Esophagus squamous epithelium (tissue), 5 donors: ENCODE data around the gene C16orf78. TPM values are rescaled to one million over a fixed set of nuclear protein-coding genes. Genes with fewer than 3 reads are reported as not detected.

Source experiments
- DNase-seq: peaks from one replicate; lab custom pipeline; 2025; lab: John Stamatoyannopoulos, UW
- H3K27ac ChIP-seq, 4 donors: fragments of 200-600 bp; sonication (generic); one replicate each; pipeline ENCODE4 v1.5.1; 2016 to 2019; ENCODE audit warnings: mild to moderate bottlenecking in 1 of 4
- H3K27me3 ChIP-seq, 4 donors: fragments of 200-600 bp; sonication (generic); 1 replicate in 3 of 4; 2 replicates in 1 of 4; pipeline versions ENCODE4 v1.5.1 to v1.6.0; 2017 to 2021; ENCODE audit warnings: antibody characterized with exemption in 1 of 4
- H3K36me3 ChIP-seq, 3 donors: fragments of 200-600 bp; sonication (generic); one replicate each; pipeline ENCODE4 v1.5.1; 2016 to 2019
- H3K4me1 ChIP-seq, 3 donors: fragments of 200-600 bp; sonication (generic); one replicate each; pipeline ENCODE4 v1.5.1; 2017 to 2019
- H3K4me3 ChIP-seq, 4 donors: fragments of 200-600 bp; sonication (generic); 1 replicate in 3 of 4; 2 replicates in 1 of 4; pipeline ENCODE4 v1.5.1; 2016 to 2019; ENCODE audit warnings: mild to moderate bottlenecking in 2 of 4, moderate library complexity in 1 of 4
- H3K9me3 ChIP-seq, 3 donors: fragments of 200-600 bp; sonication (generic); one replicate each; pipeline ENCODE4 v1.5.1; 2016 to 2019
- POLR2A ChIP-seq, 4 donors: fragments of 450-650 bp; IDR thresholded peaks; one replicate each; pipeline ENCODE4 v1.6.1; 2017; ENCODE audit warnings: antibody characterized with exemption in 4 of 4, mild to moderate bottlenecking in 4 of 4, moderate library complexity in 3 of 4
- WGBS, 2 donors: methylation state at CpG; one replicate each; pipeline ENCODE4 v1.1.5; 2018; 5-methylcytosine and 5-hydroxymethylcytosine counted together
- intact Hi-C: fragments of 100-400 bp; cut with DNase I; formaldehyde crosslinking; loops from one replicate; pipeline ENCODE4 v1.15.0; 2022
- total RNA-seq, 4 donors: library from RNA; depleted of rRNA; stranded (reverse); fragments of >200 nt; gene quantifications; one replicate each; pipeline ENCODE4 v1.1.0, GENCODE V29; 2016
- TF ChIP-seq, protein P1 (sequence below), 6 experiments: fragments of 450-650 bp in 4 of 6; fragments of 200-600 bp in 2 of 6; sonication (generic) in 2 of 6; IDR thresholded peaks; one replicate each; pipeline ENCODE4 v1.5.1; 2016 to 2019; ENCODE audit warnings: antibody characterized with exemption in 6 of 6, mild to moderate bottlenecking in 4 of 6, moderate library complexity in 4 of 6
- donor health status: DM: yes; HTN: yes; CAD: no.

C16orf78 gene
- total RNA-seq, 4 donors from 2014 or later = not detected

DNA sequence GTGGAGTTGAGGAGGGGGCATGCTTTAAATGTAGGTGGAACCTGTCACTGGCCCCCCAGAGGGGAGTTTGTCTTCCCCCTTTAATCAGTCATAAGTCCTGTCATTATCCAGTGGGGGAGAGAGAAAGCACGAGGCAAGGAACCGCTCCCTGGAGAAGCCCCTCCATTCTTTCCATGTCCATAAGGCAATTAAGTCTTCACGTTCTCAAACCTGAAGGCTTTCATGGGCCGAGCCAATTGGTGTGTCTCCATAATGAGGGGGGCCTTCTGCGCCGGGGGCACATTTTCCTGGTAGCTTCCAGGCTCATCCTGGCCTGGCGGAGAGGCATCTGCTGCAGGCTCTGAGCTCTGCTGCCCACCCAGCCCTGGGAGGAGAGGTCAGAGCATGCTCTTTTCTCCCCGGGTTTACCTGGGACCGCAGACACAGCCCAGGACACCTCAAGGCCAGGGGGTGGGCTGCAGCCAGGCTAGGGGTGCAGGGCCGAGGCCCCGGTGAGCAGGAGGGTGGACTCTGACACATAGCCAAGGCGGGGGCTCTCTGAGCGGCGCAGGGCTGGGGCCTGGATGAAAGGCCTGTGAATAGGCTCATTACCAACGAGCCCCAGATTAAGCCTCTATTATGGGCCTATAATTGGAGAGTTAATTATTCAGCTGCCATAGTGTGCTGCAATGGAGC lies 42.5 kb downstream of the C16orf78 start:
- TF ChIP-seq POLR2A (IDR thresholded peaks at IDR 0.05) = no peak
- TF ChIP-seq, protein P1, sequence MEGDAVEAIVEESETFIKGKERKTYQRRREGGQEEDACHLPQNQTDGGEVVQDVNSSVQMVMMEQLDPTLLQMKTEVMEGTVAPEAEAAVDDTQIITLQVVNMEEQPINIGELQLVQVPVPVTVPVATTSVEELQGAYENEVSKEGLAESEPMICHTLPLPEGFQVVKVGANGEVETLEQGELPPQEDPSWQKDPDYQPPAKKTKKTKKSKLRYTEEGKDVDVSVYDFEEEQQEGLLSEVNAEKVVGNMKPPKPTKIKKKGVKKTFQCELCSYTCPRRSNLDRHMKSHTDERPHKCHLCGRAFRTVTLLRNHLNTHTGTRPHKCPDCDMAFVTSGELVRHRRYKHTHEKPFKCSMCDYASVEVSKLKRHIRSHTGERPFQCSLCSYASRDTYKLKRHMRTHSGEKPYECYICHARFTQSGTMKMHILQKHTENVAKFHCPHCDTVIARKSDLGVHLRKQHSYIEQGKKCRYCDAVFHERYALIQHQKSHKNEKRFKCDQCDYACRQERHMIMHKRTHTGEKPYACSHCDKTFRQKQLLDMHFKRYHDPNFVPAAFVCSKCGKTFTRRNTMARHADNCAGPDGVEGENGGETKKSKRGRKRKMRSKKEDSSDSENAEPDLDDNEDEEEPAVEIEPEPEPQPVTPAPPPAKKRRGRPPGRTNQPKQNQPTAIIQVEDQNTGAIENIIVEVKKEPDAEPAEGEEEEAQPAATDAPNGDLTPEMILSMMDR (IDR thresholded peaks at IDR 0.05) = no peak
- DNase-seq = no peak

DNA sequence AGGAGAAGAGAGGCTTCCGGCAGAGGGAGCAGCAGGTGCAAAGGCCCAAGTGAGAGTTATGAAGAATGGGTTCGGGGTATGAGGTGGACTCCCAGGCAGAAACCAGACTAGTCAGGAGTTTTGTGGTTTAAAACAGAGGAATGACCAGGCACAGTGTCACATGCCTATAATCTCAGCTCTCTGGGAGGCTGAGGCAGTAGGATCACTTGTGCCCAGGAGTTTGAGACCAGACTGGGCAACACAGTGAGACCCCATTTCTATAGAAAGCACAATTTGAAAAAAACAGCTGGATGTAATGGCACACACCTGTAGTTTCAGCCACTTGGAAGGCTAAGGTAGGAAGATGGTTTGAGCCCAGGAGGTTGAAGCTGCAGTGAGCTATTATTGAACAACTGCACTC lies 43.8 kb downstream of the C16orf78 start:
- Histone ChIP-seq H3K9me3 (no peaks in the 10 kb centered on the region), H3K36me3 (no peaks in the 10 kb centered on the region), H3K27me3 (peaks cover 0 to 9% (median 0%) of the 10 kb centered on the region in 4 donors), H3K4me1 (no peaks in the 10 kb centered on the region), H3K27ac (no peak overlapping the region), H3K4me3 (no peak overlapping the region)
- 73 to 93% methylated on average over 2 of the region's 2 CpGs for WGBS, 2 donors
- intact Hi-C loops = loop anchor here (10.0 kb wide), 1 partner anchor 177 kb away; no protein-coding TSS in a partner anchor
- TF ChIP-seq, protein P1 (IDR thresholded peaks at IDR 0.05) = no peak
- TF ChIP-seq POLR2A (IDR thresholded peaks at IDR 0.05) = no peak
- DNase-seq = no peak

More for the DNA sequence above, 42.5 kb downstream of the C16orf78 start:
- peaks cover 0 to 9% (median 0%) of the 10 kb centered on the region in 4 donors for H3K27me3 ChIP-seq
- intact Hi-C loops = loop anchor here (10.0 kb wide), 1 partner anchor 179 kb away; no protein-coding TSS in a partner anchor
- no peaks in the 10 kb centered on the region for H3K36me3 ChIP-seq
- H3K4me1 ChIP-seq = no peaks in the 10 kb centered on the region
- no peak overlapping the region for H3K27ac ChIP-seq
- H3K9me3 ChIP-seq = no peaks in the 10 kb centered on the region
- 91 to 92% methylated on average over 6 to 8 of the region's 15 CpGs for WGBS, 2 donors
- H3K4me3 ChIP-seq = no peak overlapping the region

DNA sequence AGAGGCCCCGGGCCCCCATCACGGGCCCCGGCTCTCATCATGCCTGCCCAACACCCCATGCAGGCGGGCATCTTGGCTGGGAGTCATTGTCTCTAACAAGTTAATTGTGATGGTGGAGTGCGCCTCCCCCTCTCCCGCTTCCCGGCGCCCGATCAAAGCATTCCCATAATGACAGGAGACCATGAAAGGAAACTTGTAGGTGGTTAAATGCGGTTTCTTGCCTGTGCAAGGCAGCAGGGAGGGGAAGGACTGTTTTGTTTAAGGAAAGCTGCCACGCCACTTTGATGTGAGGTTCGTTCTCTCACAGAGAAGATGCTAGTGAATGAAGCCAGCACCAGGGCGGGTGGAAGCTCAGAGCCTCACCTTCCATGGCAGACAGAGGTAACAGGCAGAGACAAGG lies 45.4 kb downstream of the C16orf78 start:
- Histone ChIP-seq H3K27me3 (peaks cover 0 to 9% (median 0%) of the 10 kb centered on the region in 4 donors), H3K36me3 (no peaks in the 10 kb centered on the region), H3K4me1 (no peaks in the 10 kb centered on the region), H3K4me3 (no peak overlapping the region), H3K27ac (no peak overlapping the region), H3K9me3 (no peaks in the 10 kb centered on the region)
- 18 to 54% methylated on average over 4 of the region's 13 CpGs for WGBS, 2 donors
- intact Hi-C loops = loop anchor here (10.0 kb wide), 1 partner anchor 176 kb away; no protein-coding TSS in a partner anchor
- DNase-seq = no peak
- TF ChIP-seq POLR2A (IDR thresholded peaks at IDR 0.05) = no peak
- TF ChIP-seq, protein P1 (IDR thresholded peaks at IDR 0.05) = no peak

DNA sequence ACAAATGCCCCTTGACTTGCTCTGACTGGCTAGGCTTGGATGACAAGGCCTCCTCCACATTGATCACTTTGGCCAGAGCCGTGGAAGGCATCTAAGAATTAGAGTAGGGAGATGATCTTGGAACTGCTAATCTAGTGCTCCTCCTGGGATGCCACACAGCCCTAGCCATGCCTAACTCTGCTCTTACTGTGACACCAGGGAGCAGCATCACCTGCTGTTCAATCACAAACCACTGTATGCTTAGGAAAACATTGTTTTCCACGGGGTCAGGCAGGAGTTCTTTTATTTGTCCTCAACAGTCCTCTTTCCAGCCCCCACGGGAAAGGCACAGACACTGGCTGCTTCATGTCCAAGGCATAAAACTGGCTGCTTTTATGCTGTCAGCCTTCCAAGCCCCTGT lies 46.3 kb downstream of the C16orf78 start:
- no peaks in the 10 kb centered on the region for H3K4me1 ChIP-seq
- WGBS, 2 donors = 28 to 56% methylated on average over 2 to 3 of the region's 3 CpGs
- H3K9me3 ChIP-seq = no peaks in the 10 kb centered on the region
- peaks cover 0 to 9% (median 0%) of the 10 kb centered on the region in 4 donors for H3K27me3 ChIP-seq
- H3K36me3 ChIP-seq = no peaks in the 10 kb centered on the region
- no peak for TF ChIP-seq POLR2A (IDR thresholded peaks at IDR 0.05)
- TF ChIP-seq, protein P1 (IDR thresholded peaks at IDR 0.05) = no peak
- DNase-seq = no peak
- no peak overlapping the region for H3K4me3 ChIP-seq
- intact Hi-C loops = loop anchor here (10.0 kb wide), 1 partner anchor 175 kb away; no protein-coding TSS in a partner anchor
- no peak overlapping the region for H3K27ac ChIP-seq

DNA sequence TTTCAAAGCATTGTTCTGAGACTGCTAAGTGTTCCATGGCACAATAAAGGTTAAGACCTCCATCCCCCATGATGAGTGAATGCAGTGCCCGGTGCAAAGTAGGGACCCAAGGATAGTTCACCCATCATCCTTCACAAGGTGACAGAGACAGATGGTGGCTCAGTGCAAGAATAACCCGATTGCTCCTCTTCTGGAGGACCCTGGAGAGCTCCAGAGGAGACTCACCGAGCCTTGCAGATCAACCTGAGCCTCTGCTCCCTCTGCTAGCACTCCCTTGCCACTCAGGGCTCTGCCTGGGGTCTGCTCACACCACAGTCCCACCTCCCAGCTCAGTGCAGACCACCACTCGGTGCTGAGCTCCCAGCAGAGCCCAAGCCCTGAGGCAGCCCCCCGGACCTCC lies 49.3 kb downstream of the C16orf78 start:
- intact Hi-C loops = no loop called here
- no peak for DNase-seq
- Histone ChIP-seq H3K4me1 (no peaks in the 10 kb centered on the region), H3K36me3 (no peaks in the 10 kb centered on the region), H3K27ac (no peak overlapping the region), H3K9me3 (no peaks in the 10 kb centered on the region), H3K27me3 (peaks cover 0 to 4% (median 0%) of the 10 kb centered on the region in 4 donors), H3K4me3 (no peak overlapping the region)
- TF ChIP-seq, protein P1 (IDR thresholded peaks at IDR 0.05) = no peak
- TF ChIP-seq POLR2A (IDR thresholded peaks at IDR 0.05) = no peak
- 47 to 62% methylated on average over 1 to 3 of the region's 5 CpGs for WGBS, 2 donors
